Hematopoietic multipotent progenitor cell treated with erythropoietin and hydrocortisone succinate and interleukin-3 and kit ligand, for 15 days (in vitro differentiated cells): ENCODE data around the gene UBASH3A.
A peak's percentile ranks its signal among the peaks of the same experiment; 100 is the strongest.

Experiments
- DNase-seq: peaks from one replicate; pipeline ENCODE4 v3.0.0-alpha.2; 2015; ENCODE audit warnings: low spot score

UBASH3A gene

GRCh38 chr21:42490720-42491119 is 87.0 kb downstream of the UBASH3A start:
- no peak for DNase-seq

- no peak for DNase-seq
These were observed 87.6 kb downstream of the UBASH3A start for GRCh38 chr21:42491328-42491727.

- no peak for DNase-seq
These were observed 88.5 kb downstream of the UBASH3A start for GRCh38 chr21:42492201-42492600.

- DNase-seq = no peak
These were observed 89.7 kb downstream of the UBASH3A start for GRCh38 chr21:42493109-42494060.

GRCh38 chr21:42495027-42495426 is 91.3 kb downstream of the UBASH3A start:
- no peak for DNase-seq

GRCh38 chr21:42495765-42496119 is 92.0 kb downstream of the UBASH3A start:
- no peak for DNase-seq

- DNase-seq = peak; percentile 99
These were observed 92.6 kb downstream of the UBASH3A start, which contains the start of gene RSPH1 for GRCh38 chr21:42496120-42496838. Gene RSPH1 (minus strand): TSS chr21:42496224. CDS start chr21:42496186, 38 bp downstream.

GRCh38 chr21:42496839-42497202 is 93.1 kb downstream of the UBASH3A start:
- no peak for DNase-seq
